Left lung (tissue), 10 donors: ENCODE measurements around the gene RPGRIP1L. TPM values are rescaled to one million over a fixed set of nuclear protein-coding genes. Genes with fewer than 3 reads are reported as not detected.
A peak's percentile ranks its signal among the peaks of the same experiment; 100 is the strongest.

Experiments used
- ATAC-seq: fragments of 200-7000 bp; cut with Tn5 transposase; one replicate; pipeline ENCODE4 v1.9.1; 2020; ENCODE audit warnings: moderate library complexity
- DNase-seq, 4 donors: peaks; one replicate each; pipeline ENCODE4 v3.0.0-alpha.2; 2013 to 2020
- H3K27ac ChIP-seq, 2 donors: fragments of 200-600 bp; sonication (generic) in 1 of 2; one replicate each; pipeline versions ENCODE4 v1.5.0 to v1.8.0; 2020 to 2021
- H3K27me3 ChIP-seq, 2 donors: fragments of 200-600 bp; sonication (generic) in 1 of 2; one replicate each; pipeline versions ENCODE4 v1.5.0 to v1.8.0; 2020 to 2021
- H3K36me3 ChIP-seq, 2 donors: fragments of 200-600 bp; sonication (generic) in 1 of 2; one replicate each; pipeline versions ENCODE4 v1.5.0 to v1.8.0; 2020 to 2021
- H3K4me1 ChIP-seq, 2 donors: fragments of 200-600 bp; one replicate each; pipeline ENCODE4 v1.8.0; 2021
- H3K4me3 ChIP-seq, 2 donors: fragments of 200-600 bp; sonication (generic) in 1 of 2; one replicate each; pipeline versions ENCODE4 v1.5.0 to v1.8.0; 2020 to 2021; ENCODE audit warnings: mild to moderate bottlenecking in 1 of 2
- H3K9me3 ChIP-seq, 2 donors: fragments of 200-600 bp; sonication (generic) in 1 of 2; one replicate each; pipeline versions ENCODE4 v1.5.0 to v1.8.0; 2020 to 2021
- CTCF ChIP-seq, 2 donors: fragments of 200-600 bp; sonication (generic) in 1 of 2; IDR thresholded peaks; one replicate each; pipeline versions ENCODE4 v1.5.0 to v1.8.0; 2021; ENCODE audit warnings: antibody characterized with exemption in 2 of 2
- intact Hi-C, 2 donors: fragments of 100-400 bp; cut with DNase I; formaldehyde crosslinking; loops; one replicate each; pipeline versions ENCODE4 v1.11.2 to v1.14.2; 2022
- polyA plus RNA-seq, 6 donors: library from polyadenylated mRNA; unstranded; fragments of 120-200 nt; gene quantifications; one replicate each; pipeline ENCODE4 v1.2.1, GENCODE V29; 2013; ENCODE audit not compliant: insufficient read length in 6 of 6
- total RNA-seq, 2 donors: library from RNA; stranded (reverse); fragmentation: NEBNext Ultra II Directional; extraction: Animal tissue kit (Norgen Biotek cat#: 25700); gene quantifications; one replicate each; pipeline ENCODE4 v1.2.1, GENCODE V29; 2021
- donor health status: DM: no; HTN: yes; CAD: no.
- donor health status: DM: no; HTN: no; CAD: no.

Gene RPGRIP1L
- total and polyA plus RNA-seq, 8 donors = 8.0 to 18.2 (median 16.3) TPM

DNA sequence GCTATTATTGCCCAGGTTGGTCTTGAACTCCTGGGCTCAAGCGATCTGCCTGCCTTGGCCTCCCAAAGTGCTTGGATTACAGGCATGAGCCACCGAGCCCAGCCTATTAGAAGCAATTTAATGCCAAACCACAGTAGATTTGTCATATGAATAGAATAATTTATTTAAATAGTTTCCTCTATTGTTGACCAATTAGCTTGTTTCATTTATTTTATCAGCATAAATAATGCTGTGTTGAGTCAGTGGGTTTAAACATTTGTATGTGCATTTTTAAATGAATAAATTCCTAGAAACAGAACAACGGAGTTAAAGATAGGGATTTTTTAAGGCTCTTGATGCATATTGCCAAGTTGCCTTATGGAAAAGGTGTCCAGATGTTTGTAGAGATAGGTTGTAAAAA is 27.0 kb upstream of the RPGRIP1L start:
- H3K36me3 ChIP-seq = no peaks in the 10 kb centered on the region
- intact Hi-C loops = no loop called here
- DNase-seq = no peak
- peaks cover 0 to 12% of the 10 kb centered on the region in 2 donors for H3K4me1 ChIP-seq
- H3K4me3 ChIP-seq = no peak overlapping the region
- TF ChIP-seq CTCF (IDR thresholded peaks at IDR 0.05) = no peak
- no peak for ATAC-seq
- no peaks in the 10 kb centered on the region for H3K27me3 ChIP-seq
- H3K27ac ChIP-seq = no peak overlapping the region
- no peaks in the 10 kb centered on the region for H3K9me3 ChIP-seq

GRCh38 chr16:53726625-53727024 is 23.0 kb upstream of the RPGRIP1L start:
- DNase-seq (no peak), ATAC-seq (no peak)
- H3K27me3 ChIP-seq = no peaks in the 10 kb centered on the region
- no peaks in the 10 kb centered on the region for H3K4me1 ChIP-seq
- no peaks in the 10 kb centered on the region for H3K36me3 ChIP-seq
- H3K9me3 ChIP-seq = no peaks in the 10 kb centered on the region
- H3K4me3 ChIP-seq = no peak overlapping the region
- TF ChIP-seq CTCF (IDR thresholded peaks at IDR 0.05) = no peak
- intact Hi-C loops = no loop called here
- no peak overlapping the region for H3K27ac ChIP-seq

GRCh38 chr16:53721017-53721416 is 17.4 kb upstream of the RPGRIP1L start:
- DNase-seq (no peak), ATAC-seq (no peak)
- H3K9me3 ChIP-seq = no peaks in the 10 kb centered on the region
- intact Hi-C loops = no loop called here
- no peak overlapping the region for H3K4me3 ChIP-seq
- no peak for TF ChIP-seq CTCF (IDR thresholded peaks at IDR 0.05)
- peaks cover under 1 to 3% of the 10 kb centered on the region in 2 donors for H3K4me1 ChIP-seq
- no peaks in the 10 kb centered on the region for H3K36me3 ChIP-seq
- no peaks in the 10 kb centered on the region for H3K27me3 ChIP-seq
- no peak overlapping the region for H3K27ac ChIP-seq

DNA sequence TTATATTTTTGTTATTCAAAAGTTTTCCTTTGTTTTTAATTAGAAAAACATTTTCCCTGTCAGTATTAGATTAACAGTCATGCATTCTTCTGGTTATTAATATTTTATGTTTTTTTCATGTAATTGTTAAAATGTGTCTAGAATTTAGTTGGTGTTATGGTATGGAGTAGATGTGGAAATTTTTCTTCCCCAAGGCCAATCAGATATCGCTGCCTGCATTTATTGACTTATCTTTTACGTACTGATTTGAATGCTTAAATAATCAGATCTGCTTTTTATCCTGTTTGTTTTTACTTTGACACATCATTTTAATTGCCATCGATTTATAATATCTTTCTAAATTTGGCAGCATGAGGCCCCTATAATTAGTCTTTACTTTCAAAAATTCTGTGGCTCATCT is 13.9 kb upstream of the RPGRIP1L start:
- no peak for ATAC-seq
- no peaks in the 10 kb centered on the region for H3K27me3 ChIP-seq
- no peak for TF ChIP-seq CTCF (IDR thresholded peaks at IDR 0.05)
- no peak overlapping the region for H3K27ac ChIP-seq
- H3K9me3 ChIP-seq = no peaks in the 10 kb centered on the region
- intact Hi-C loops = no loop called here
- peaks cover 8 to 11% of the 10 kb centered on the region in 2 donors for H3K4me1 ChIP-seq
- DNase-seq = no peak
- H3K4me3 ChIP-seq = no peak overlapping the region
- H3K36me3 ChIP-seq = no peaks in the 10 kb centered on the region

DNA sequence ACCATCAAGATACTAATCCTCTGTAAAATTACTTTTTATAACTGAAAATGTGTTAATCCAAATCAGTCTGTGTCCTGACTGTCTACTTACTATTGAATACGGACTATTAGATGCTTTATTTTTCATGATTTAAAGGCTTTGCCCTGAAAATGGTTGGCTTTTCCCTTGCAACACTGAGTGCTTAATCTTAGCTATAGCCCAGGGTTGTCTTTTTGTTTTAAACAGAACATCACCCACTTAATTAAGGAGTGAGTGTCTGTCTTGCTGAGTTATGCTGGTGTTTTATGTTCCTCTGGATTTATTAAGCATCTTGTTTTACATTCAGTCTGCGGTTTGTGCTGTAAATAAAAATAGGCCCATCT is 11.3 kb upstream of the RPGRIP1L start:
- ATAC-seq (no peak), DNase-seq (no peak)
- Histone ChIP-seq H3K9me3 (no peaks in the 10 kb centered on the region), H3K36me3 (no peaks in the 10 kb centered on the region), H3K27me3 (no peaks in the 10 kb centered on the region), H3K4me3 (no peak overlapping the region), H3K27ac (peak overlapping the region in 1 of 2 donors; percentile 68), H3K4me1 (peaks cover 8 to 11% of the 10 kb centered on the region in 2 donors)
- no peak for TF ChIP-seq CTCF (IDR thresholded peaks at IDR 0.05)
- intact Hi-C loops = no loop called here
